ENCODE data around the gene MMEL1.
"Not testable (repeated sequence)": the region's sequence is repeated elsewhere in the genome, so short reads cannot be mapped to it uniquely, and the experiment has no call there.

MMEL1 gene

GRCh38 chr1:2568187-2568816 is 64.5 kb downstream of the MMEL1 start:
- DNase-seq = not testable (repeated sequence)

- no peak for DNase-seq
Observed at GRCh38 chr1:2567083-2567679, 65.6 kb downstream of the MMEL1 start.

GRCh38 chr1:2566101-2567045 is 66.4 kb downstream of the MMEL1 start:
- DNase-seq = no peak

GRCh38 chr1:2564815-2565374 is 67.9 kb downstream of the MMEL1 start:
- no peak for DNase-seq

GRCh38 chr1:2564006-2564814 is 68.6 kb downstream of the MMEL1 start:
- no peak for DNase-seq

- DNase-seq = no peak
Observed at GRCh38 chr1:2563205-2563604, 69.6 kb downstream of the MMEL1 start.

- DNase-seq = no peak
Observed at GRCh38 chr1:2561898-2562895, 70.6 kb downstream of the MMEL1 start.

- DNase-seq = no peak
Observed at GRCh38 chr1:2561446-2561845, 71.4 kb downstream of the MMEL1 start.

GRCh38 chr1:2560299-2561073 is 72.3 kb downstream of the MMEL1 start:
- no peak for DNase-seq

- DNase-seq = no peak
Observed at GRCh38 chr1:2559509-2560298, 73.1 kb downstream of the MMEL1 start.

GRCh38 chr1:2558861-2559260 is 74.0 kb downstream of the MMEL1 start:
- DNase-seq = no peak

GRCh38 chr1:2558420-2558819 is 74.4 kb downstream of the MMEL1 start:
- no peak for DNase-seq

- no peak for DNase-seq
Observed at GRCh38 chr1:2557482-2558400, 75.1 kb downstream of the MMEL1 start.

GRCh38 chr1:2556678-2557481 is 75.9 kb downstream of the MMEL1 start:
- peak in 1 of 4 experiments; percentile 22 for DNase-seq

- DNase-seq = peak in 3 of 4 experiments; percentile 28 to 59 (median 51)
Observed at GRCh38 chr1:2556277-2556677, 76.5 kb downstream of the MMEL1 start, which contains the start of gene TNFRSF14. Gene TNFRSF14, plus strand, starts transcription at chr1:2556371. Its CDS starts 294 bp downstream, at chr1:2556665.

- peak in 3 of 4 experiments; percentile 27 to 44 (median 40) for DNase-seq
Observed at GRCh38 chr1:2555634-2556276, 77.1 kb downstream of the MMEL1 start.

Measured in activated naive CD4-positive, alpha-beta T cell (primary cell).